Hematopoietic multipotent progenitor cell treated with erythropoietin and hydrocortisone succinate and interleukin-3 and kit ligand, for 17 days (in vitro differentiated cells): ENCODE data around the gene DYSF.

Source experiments
- DNase-seq: peaks from one replicate; pipeline ENCODE4 v3.0.0-alpha.2; 2015; ENCODE audit warnings: low spot score

Gene DYSF

GRCh38 chr2:71675296-71675695, 221.9 kb downstream of the DYSF start:
- DNase-seq = no peak

- DNase-seq = no peak
Measured at GRCh38 chr2:71678874-71679273, 225.5 kb downstream of the DYSF start.

- DNase-seq = no peak
Measured at GRCh38 chr2:71679491-71679890, 226.1 kb downstream of the DYSF start.

- DNase-seq = no peak
Measured at GRCh38 chr2:71680925-71681324, 227.6 kb downstream of the DYSF start.

GRCh38 chr2:71681626-71682025, 228.3 kb downstream of the DYSF start:
- no peak for DNase-seq

GRCh38 chr2:71682341-71682740, 229.0 kb downstream of the DYSF start:
- no peak for DNase-seq

- DNase-seq = no peak
Measured at GRCh38 chr2:71683070-71683469, 229.7 kb downstream of the DYSF start.

GRCh38 chr2:71683666-71684065, 230.3 kb downstream of the DYSF start:
- no peak for DNase-seq

- DNase-seq = no peak
Measured at GRCh38 chr2:71684226-71685072, 231.1 kb downstream of the DYSF start.

GRCh38 chr2:71685073-71685848, 231.9 kb downstream of the DYSF start:
- no peak for DNase-seq

GRCh38 chr2:71685941-71686611, 232.7 kb downstream of the DYSF start:
- no peak for DNase-seq

GRCh38 chr2:71686781-71687180, 233.4 kb downstream of the DYSF start:
- DNase-seq = no peak

GRCh38 chr2:71687412-71687811, 234.1 kb downstream of the DYSF start:
- no peak for DNase-seq

GRCh38 chr2:71688530-71688929, 235.2 kb downstream of the DYSF start:
- DNase-seq = no peak

GRCh38 chr2:71689393-71689792, 236.0 kb downstream of the DYSF start:
- no peak for DNase-seq

- DNase-seq = no peak
Measured at GRCh38 chr2:71689968-71690834, 236.8 kb downstream of the DYSF start.

- DNase-seq = no peak
Measured at GRCh38 chr2:71690876-71691475, 237.6 kb downstream of the DYSF start.

- no peak for DNase-seq
Measured at GRCh38 chr2:71691747-71692441, 238.5 kb downstream of the DYSF start.

GRCh38 chr2:71692621-71693277, 239.4 kb downstream of the DYSF start:
- no peak for DNase-seq
